ENCODE data around the gene TRIM59.
A peak's percentile ranks its signal among the peaks of the same experiment; 100 is the strongest.

Gene TRIM59, protein sequence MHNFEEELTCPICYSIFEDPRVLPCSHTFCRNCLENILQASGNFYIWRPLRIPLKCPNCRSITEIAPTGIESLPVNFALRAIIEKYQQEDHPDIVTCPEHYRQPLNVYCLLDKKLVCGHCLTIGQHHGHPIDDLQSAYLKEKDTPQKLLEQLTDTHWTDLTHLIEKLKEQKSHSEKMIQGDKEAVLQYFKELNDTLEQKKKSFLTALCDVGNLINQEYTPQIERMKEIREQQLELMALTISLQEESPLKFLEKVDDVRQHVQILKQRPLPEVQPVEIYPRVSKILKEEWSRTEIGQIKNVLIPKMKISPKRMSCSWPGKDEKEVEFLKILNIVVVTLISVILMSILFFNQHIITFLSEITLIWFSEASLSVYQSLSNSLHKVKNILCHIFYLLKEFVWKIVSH

DNA sequence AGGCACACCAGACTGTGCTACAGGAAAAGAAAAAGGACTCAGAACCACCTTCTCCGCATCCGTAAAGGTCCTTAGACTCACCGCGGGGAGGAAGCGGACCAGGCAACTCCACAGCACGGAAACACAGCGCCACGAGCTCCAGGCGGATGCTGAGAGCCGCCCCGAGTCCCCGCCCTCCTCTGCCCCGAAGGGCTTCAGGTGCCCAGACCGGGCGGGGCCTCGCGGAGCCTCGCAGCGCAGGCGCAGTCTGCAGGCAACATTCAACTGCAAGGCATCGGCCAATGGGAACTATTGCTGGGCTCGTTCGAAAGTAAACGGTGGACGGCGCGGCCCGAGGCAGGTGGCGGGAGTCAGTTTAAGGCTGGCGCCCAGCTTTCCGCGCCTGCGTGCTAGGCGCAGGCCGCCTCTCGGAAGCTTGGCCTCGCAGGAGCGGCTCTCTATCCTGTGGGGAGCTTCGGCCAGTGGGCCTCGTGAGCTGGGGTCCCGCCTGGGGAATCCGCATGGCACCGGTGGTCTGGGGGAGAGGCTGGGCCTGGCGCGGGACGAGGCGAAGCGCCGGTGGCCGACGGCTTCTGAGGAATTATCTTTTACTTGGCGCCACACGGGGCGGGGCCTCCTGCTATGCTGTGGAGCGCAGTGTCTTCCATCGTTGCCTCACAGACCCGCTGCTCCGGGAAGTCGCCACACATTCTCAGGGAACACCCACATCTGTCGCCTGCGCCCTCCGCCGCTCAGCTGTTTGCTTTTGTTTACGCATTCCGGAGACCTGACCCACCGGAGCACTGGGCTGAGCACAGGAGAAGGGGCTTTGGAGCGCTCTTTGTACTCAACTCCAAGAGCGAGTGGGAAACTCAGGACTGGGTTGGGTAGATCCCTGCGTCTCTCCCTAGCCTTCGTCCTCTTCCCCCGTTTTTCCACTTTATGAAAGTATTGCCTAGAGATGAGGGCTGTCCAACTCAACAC lies at the start of gene TRIM59:
TSS of gene TRIM59 (minus strand) at position 151 of the 963 bp plus-strand sequence. CDS start 10,603 bp downstream, outside the sequence.
- H3K27me3 ChIP-seq (ENCODE audit: control insufficient read depth in 1 of 2, insufficient read depth in 2 of 2, low read length in 2 of 2): no peaks in the 10 kb centered on the region
- H3K4me1 ChIP-seq (ENCODE audit: control insufficient read depth in 1 of 2, insufficient read depth in 2 of 2, low read length in 2 of 2): peaks cover 7 to 10% of the 10 kb centered on the region in 2 donors
- H3K27ac ChIP-seq (ENCODE audit: low read depth, low read length): peak within 1 kb of the TSS; percentile 67
- peak within 1 kb of the TSS; percentile 86 to 98 for H3K4me3 ChIP-seq (ENCODE audit: low read depth in 1 of 2, low read length in 2 of 2)
- H3K36me3 ChIP-seq (ENCODE audit: control insufficient read depth in 1 of 2, insufficient read depth in 2 of 2, low read length in 2 of 2): no peaks in the 10 kb centered on the region
- peak within 1 kb of the TSS; percentile 82 to 87 for H3K9ac ChIP-seq (ENCODE audit: low read depth in 1 of 2, low read length in 2 of 2)
- H3K9me3 ChIP-seq (ENCODE audit: control insufficient read depth in 1 of 2, low read length in 2 of 2): no peaks in the 10 kb centered on the region

DNA sequence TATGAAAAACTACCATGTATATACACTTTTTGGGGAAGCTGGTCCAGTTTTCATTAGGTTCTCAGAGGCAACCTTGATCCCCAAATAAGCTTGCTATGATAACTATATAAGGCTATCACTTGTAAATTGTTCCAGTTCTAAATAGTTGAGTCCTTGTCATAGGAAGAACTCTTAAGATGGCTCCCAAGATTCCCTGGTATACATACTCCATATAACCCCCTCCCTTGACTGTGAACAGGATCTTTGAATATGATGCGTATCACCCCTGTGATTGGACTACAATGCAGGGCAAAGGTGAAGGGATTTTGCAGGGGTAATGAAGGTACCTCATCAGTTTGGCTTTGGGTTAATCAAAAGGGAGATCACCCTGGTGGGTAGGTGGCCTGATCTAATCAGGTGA lies 48.6 kb upstream of the TRIM59 start:
- H3K27me3 ChIP-seq (ENCODE audit: control insufficient read depth in 1 of 2, insufficient read depth in 2 of 2, low read length in 2 of 2): no peaks in the 10 kb centered on the region
- peaks cover 19 to 24% of the 10 kb centered on the region in 2 donors for H3K36me3 ChIP-seq (ENCODE audit: control insufficient read depth in 1 of 2, insufficient read depth in 2 of 2, low read length in 2 of 2)
- no peaks in the 10 kb centered on the region for H3K4me1 ChIP-seq (ENCODE audit: control insufficient read depth in 1 of 2, insufficient read depth in 2 of 2, low read length in 2 of 2)

DNA sequence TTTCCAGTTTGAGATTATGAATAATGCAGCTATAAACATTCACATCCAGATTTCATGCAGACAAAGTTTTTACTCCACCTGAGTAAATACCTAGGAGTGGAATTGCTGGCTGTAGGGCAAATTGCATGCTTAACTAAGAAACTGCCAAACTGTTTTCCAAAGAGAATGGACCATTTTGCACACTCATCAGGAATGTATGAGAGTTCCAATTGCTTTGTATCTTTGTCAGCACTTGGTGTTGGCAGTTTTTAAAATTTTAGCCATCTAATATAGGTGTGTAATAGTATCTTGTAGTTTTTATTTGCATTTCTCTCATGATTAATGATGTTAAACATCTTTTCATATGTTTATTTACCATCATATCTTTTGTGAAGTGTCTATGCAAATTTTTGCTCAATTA lies 40.6 kb upstream of the TRIM59 start:
- no peaks in the 10 kb centered on the region for H3K27me3 ChIP-seq (ENCODE audit: control insufficient read depth in 1 of 2, insufficient read depth in 2 of 2, low read length in 2 of 2)
- no peaks in the 10 kb centered on the region for H3K9me3 ChIP-seq (ENCODE audit: control insufficient read depth in 1 of 2, low read length in 2 of 2)
- no peak overlapping the region for H3K9ac ChIP-seq (ENCODE audit: low read depth in 1 of 2, low read length in 2 of 2)
- no peak overlapping the region for H3K4me3 ChIP-seq (ENCODE audit: low read depth in 1 of 2, low read length in 2 of 2)
- peaks cover 0 to 4% of the 10 kb centered on the region in 2 donors for H3K4me1 ChIP-seq (ENCODE audit: control insufficient read depth in 1 of 2, insufficient read depth in 2 of 2, low read length in 2 of 2)
- no peaks in the 10 kb centered on the region for H3K36me3 ChIP-seq (ENCODE audit: control insufficient read depth in 1 of 2, insufficient read depth in 2 of 2, low read length in 2 of 2)
- H3K27ac ChIP-seq (ENCODE audit: low read depth, low read length): no peak overlapping the region

More for the DNA sequence above, 48.6 kb upstream of the TRIM59 start:
- Histone ChIP-seq H3K9me3 (ENCODE audit: control insufficient read depth in 1 of 2, low read length in 2 of 2) (no peaks in the 10 kb centered on the region), H3K4me3 (ENCODE audit: low read depth in 1 of 2, low read length in 2 of 2) (no peak overlapping the region), H3K27ac (ENCODE audit: low read depth, low read length) (no peak overlapping the region), H3K9ac (ENCODE audit: low read depth in 1 of 2, low read length in 2 of 2) (no peak overlapping the region)

GRCh38 chr3:160486459-160486869 lies 36.9 kb upstream of the TRIM59 start:
- Histone ChIP-seq H3K36me3 (ENCODE audit: control insufficient read depth in 1 of 2, insufficient read depth in 2 of 2, low read length in 2 of 2) (no peaks in the 10 kb centered on the region), H3K4me3 (ENCODE audit: low read depth in 1 of 2, low read length in 2 of 2) (peak overlapping the region in 1 of 2 donors; percentile 53), H3K4me1 (ENCODE audit: control insufficient read depth in 1 of 2, insufficient read depth in 2 of 2, low read length in 2 of 2) (peaks cover 0 to 4% of the 10 kb centered on the region in 2 donors), H3K27me3 (ENCODE audit: control insufficient read depth in 1 of 2, insufficient read depth in 2 of 2, low read length in 2 of 2) (no peaks in the 10 kb centered on the region), H3K27ac (ENCODE audit: low read depth, low read length) (no peak overlapping the region), H3K9me3 (ENCODE audit: control insufficient read depth in 1 of 2, low read length in 2 of 2) (no peaks in the 10 kb centered on the region), H3K9ac (ENCODE audit: low read depth in 1 of 2, low read length in 2 of 2) (no peak overlapping the region)

GRCh38 chr3:160482796-160483195 lies 33.2 kb upstream of the TRIM59 start:
- no peaks in the 10 kb centered on the region for H3K27me3 ChIP-seq (ENCODE audit: control insufficient read depth in 1 of 2, insufficient read depth in 2 of 2, low read length in 2 of 2)
- H3K9ac ChIP-seq (ENCODE audit: low read depth in 1 of 2, low read length in 2 of 2): no peak overlapping the region
- H3K36me3 ChIP-seq (ENCODE audit: control insufficient read depth in 1 of 2, insufficient read depth in 2 of 2, low read length in 2 of 2): no peaks in the 10 kb centered on the region
- H3K27ac ChIP-seq (ENCODE audit: low read depth, low read length): no peak overlapping the region
- no peaks in the 10 kb centered on the region for H3K9me3 ChIP-seq (ENCODE audit: control insufficient read depth in 1 of 2, low read length in 2 of 2)
- peaks cover 0 to 4% of the 10 kb centered on the region in 2 donors for H3K4me1 ChIP-seq (ENCODE audit: control insufficient read depth in 1 of 2, insufficient read depth in 2 of 2, low read length in 2 of 2)
- no peak overlapping the region for H3K4me3 ChIP-seq (ENCODE audit: low read depth in 1 of 2, low read length in 2 of 2)

- H3K4me1 ChIP-seq (ENCODE audit: control insufficient read depth in 1 of 2, insufficient read depth in 2 of 2, low read length in 2 of 2): peaks cover 0 to 4% of the 10 kb centered on the region in 2 donors
- H3K4me3 ChIP-seq (ENCODE audit: low read depth in 1 of 2, low read length in 2 of 2): no peak overlapping the region
- no peaks in the 10 kb centered on the region for H3K27me3 ChIP-seq (ENCODE audit: control insufficient read depth in 1 of 2, insufficient read depth in 2 of 2, low read length in 2 of 2)
- no peak overlapping the region for H3K9ac ChIP-seq (ENCODE audit: low read depth in 1 of 2, low read length in 2 of 2)
- no peaks in the 10 kb centered on the region for H3K9me3 ChIP-seq (ENCODE audit: control insufficient read depth in 1 of 2, low read length in 2 of 2)
- no peaks in the 10 kb centered on the region for H3K36me3 ChIP-seq (ENCODE audit: control insufficient read depth in 1 of 2, insufficient read depth in 2 of 2, low read length in 2 of 2)
- H3K27ac ChIP-seq (ENCODE audit: low read depth, low read length): no peak overlapping the region
Measured at GRCh38 chr3:160481856-160482255, 32.3 kb upstream of the TRIM59 start.

GRCh38 chr3:160480931-160481330 lies 31.3 kb upstream of the TRIM59 start:
- H3K27me3 ChIP-seq (ENCODE audit: control insufficient read depth in 1 of 2, insufficient read depth in 2 of 2, low read length in 2 of 2): no peaks in the 10 kb centered on the region
- no peaks in the 10 kb centered on the region for H3K9me3 ChIP-seq (ENCODE audit: control insufficient read depth in 1 of 2, low read length in 2 of 2)
- H3K27ac ChIP-seq (ENCODE audit: low read depth, low read length): no peak overlapping the region
- peaks cover 0 to 2% of the 10 kb centered on the region in 2 donors for H3K4me1 ChIP-seq (ENCODE audit: control insufficient read depth in 1 of 2, insufficient read depth in 2 of 2, low read length in 2 of 2)
- H3K4me3 ChIP-seq (ENCODE audit: low read depth in 1 of 2, low read length in 2 of 2): no peak overlapping the region
- H3K9ac ChIP-seq (ENCODE audit: low read depth in 1 of 2, low read length in 2 of 2): no peak overlapping the region
- H3K36me3 ChIP-seq (ENCODE audit: control insufficient read depth in 1 of 2, insufficient read depth in 2 of 2, low read length in 2 of 2): no peaks in the 10 kb centered on the region

DNA sequence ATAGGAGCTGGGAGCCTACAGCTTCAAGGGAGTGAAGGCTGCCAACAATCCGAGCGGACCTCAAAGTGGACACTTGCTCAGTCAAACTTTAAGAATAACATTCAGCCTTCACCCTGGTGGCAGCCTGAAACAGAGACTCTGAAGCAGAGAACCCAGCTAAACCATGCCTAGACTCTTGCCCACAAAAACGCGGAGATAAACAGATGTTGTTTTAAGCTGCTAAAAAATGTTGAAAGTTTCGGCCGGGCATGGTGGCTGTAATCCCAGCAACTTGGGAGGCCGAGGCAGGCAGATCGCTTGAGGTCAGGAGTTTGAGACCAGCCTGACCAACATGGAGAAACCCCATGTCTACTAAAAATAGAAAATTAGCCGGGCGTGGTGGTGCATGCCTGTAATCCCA lies 29.8 kb upstream of the TRIM59 start:
- H3K4me1 ChIP-seq (ENCODE audit: control insufficient read depth in 1 of 2, insufficient read depth in 2 of 2, low read length in 2 of 2): no peaks in the 10 kb centered on the region
- no peak overlapping the region for H3K9ac ChIP-seq (ENCODE audit: low read depth in 1 of 2, low read length in 2 of 2)
- H3K27me3 ChIP-seq (ENCODE audit: control insufficient read depth in 1 of 2, insufficient read depth in 2 of 2, low read length in 2 of 2): no peaks in the 10 kb centered on the region
- no peak overlapping the region for H3K4me3 ChIP-seq (ENCODE audit: low read depth in 1 of 2, low read length in 2 of 2)
- no peaks in the 10 kb centered on the region for H3K9me3 ChIP-seq (ENCODE audit: control insufficient read depth in 1 of 2, low read length in 2 of 2)
- H3K36me3 ChIP-seq (ENCODE audit: control insufficient read depth in 1 of 2, insufficient read depth in 2 of 2, low read length in 2 of 2): no peaks in the 10 kb centered on the region
- H3K27ac ChIP-seq (ENCODE audit: low read depth, low read length): no peak overlapping the region

DNA sequence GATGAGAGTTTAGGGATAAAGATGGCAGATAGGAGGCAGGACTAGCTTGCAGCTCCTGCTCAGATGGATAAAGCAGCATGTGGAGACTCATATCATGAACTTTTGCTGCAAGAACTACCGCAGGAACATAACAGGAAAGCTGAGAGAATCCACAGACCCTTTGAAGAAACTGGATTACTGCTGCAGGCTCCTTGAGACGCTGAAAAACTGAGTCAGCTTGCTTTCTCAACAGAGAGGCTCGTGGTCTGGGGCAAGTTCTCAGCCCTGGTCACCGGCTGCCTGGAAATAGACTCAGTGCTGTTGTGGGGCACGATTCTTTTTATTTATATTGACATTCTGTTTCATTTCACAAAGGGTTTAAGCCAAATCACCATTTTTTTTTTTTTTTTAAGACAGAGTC lies 28.8 kb upstream of the TRIM59 start:
- Histone ChIP-seq H3K4me1 (ENCODE audit: control insufficient read depth in 1 of 2, insufficient read depth in 2 of 2, low read length in 2 of 2) (no peaks in the 10 kb centered on the region), H3K27me3 (ENCODE audit: control insufficient read depth in 1 of 2, insufficient read depth in 2 of 2, low read length in 2 of 2) (no peaks in the 10 kb centered on the region), H3K9ac (ENCODE audit: low read depth in 1 of 2, low read length in 2 of 2) (no peak overlapping the region), H3K36me3 (ENCODE audit: control insufficient read depth in 1 of 2, insufficient read depth in 2 of 2, low read length in 2 of 2) (no peaks in the 10 kb centered on the region), H3K9me3 (ENCODE audit: control insufficient read depth in 1 of 2, low read length in 2 of 2) (no peaks in the 10 kb centered on the region), H3K4me3 (ENCODE audit: low read depth in 1 of 2, low read length in 2 of 2) (no peak overlapping the region), H3K27ac (ENCODE audit: low read depth, low read length) (no peak overlapping the region)

GRCh38 chr3:160477750-160478149 lies 28.2 kb upstream of the TRIM59 start:
- no peak overlapping the region for H3K9ac ChIP-seq (ENCODE audit: low read depth in 1 of 2, low read length in 2 of 2)
- H3K27ac ChIP-seq (ENCODE audit: low read depth, low read length): no peak overlapping the region
- no peaks in the 10 kb centered on the region for H3K36me3 ChIP-seq (ENCODE audit: control insufficient read depth in 1 of 2, insufficient read depth in 2 of 2, low read length in 2 of 2)
- no peak overlapping the region for H3K4me3 ChIP-seq (ENCODE audit: low read depth in 1 of 2, low read length in 2 of 2)
- H3K27me3 ChIP-seq (ENCODE audit: control insufficient read depth in 1 of 2, insufficient read depth in 2 of 2, low read length in 2 of 2): no peaks in the 10 kb centered on the region
- H3K4me1 ChIP-seq (ENCODE audit: control insufficient read depth in 1 of 2, insufficient read depth in 2 of 2, low read length in 2 of 2): no peaks in the 10 kb centered on the region
- no peaks in the 10 kb centered on the region for H3K9me3 ChIP-seq (ENCODE audit: control insufficient read depth in 1 of 2, low read length in 2 of 2)

Measured in duodenal mucosa (tissue), 2 donors.